Right cardiac atrium (tissue), 5 donors: ENCODE measurements around the gene MFSD11. TPM values are rescaled to one million over a fixed set of nuclear protein-coding genes. Genes with fewer than 3 reads are reported as not detected.
A peak's percentile ranks its signal among the peaks of the same experiment; 100 is the strongest.
"Not testable (repeated sequence)": the region's sequence is repeated elsewhere in the genome, so short reads cannot be mapped to it uniquely, and the experiment has no call there.

ENCODE experiments used
- ATAC-seq, 2 donors: fragments of 200-7000 bp; cut with Tn5 transposase; one replicate each; pipeline versions ENCODE4 v1.8.0 to v1.9.1; 2020; ENCODE audit warnings: moderate library complexity in 2 of 2, mild to moderate bottlenecking in 1 of 2
- DNase-seq, 3 donors: peaks; one replicate each; pipeline ENCODE4 v3.0.0-alpha.2; 2020
- H3K27ac ChIP-seq: one replicate; pipeline ENCODE4 v1.5.1; 2013; ENCODE audit warnings: mild to moderate bottlenecking, low read length, control low read depth, moderate library complexity
- H3K27me3 ChIP-seq: one replicate; pipeline ENCODE4 v1.6.1; 2013; ENCODE audit not compliant: control insufficient read depth, insufficient read depth
- H3K4me1 ChIP-seq: one replicate; pipeline ENCODE4 v1.6.1; 2013; ENCODE audit warnings: low read length; ENCODE audit not compliant: control insufficient read depth, insufficient read depth
- H3K4me3 ChIP-seq: one replicate; pipeline ENCODE4 v1.5.1; 2013; ENCODE audit warnings: low read length, control low read depth
- H3K9me3 ChIP-seq: one replicate; pipeline ENCODE4 v1.6.1; 2013; ENCODE audit warnings: low read length; ENCODE audit not compliant: control insufficient read depth
- WGBS: extraction: QIAGEN DNeasy Blood & Tissue Kit; methylation state at CpG from one replicate; pipeline ENCODE4 v1.1.7; 2013; 5-methylcytosine and 5-hydroxymethylcytosine counted together
- intact Hi-C, 4 donors: fragments of 100-400 bp; cut with DNase I; formaldehyde crosslinking; loops; one replicate each; pipeline versions ENCODE4 v1.11.0 to v1.14.0; 2022 to 2023
- polyA plus RNA-seq: library from polyadenylated mRNA; stranded (reverse); fragments of 200-250 nt; gene quantifications from one replicate; pipeline ENCODE4 v1.2.3, GENCODE V29; 2013
- total RNA-seq, 4 donors: library from RNA; stranded (reverse); fragmentation: NEBNext Ultra II Directional; extraction: Animal tissue kit (Norgen Biotek cat#: 25700); gene quantifications; one replicate each; pipeline ENCODE4 v1.2.1, GENCODE V29; 2021
- donor health status: healthy with polysubstance abuse.
- donor health status: DM: no; HTN: yes; CAD: no.
- donor health status: DM: no; HTN: no; CAD: no.
- donor health status: DM: no; HTN: yes; CAD: no; lungs with severe emphysema.
- donor health status: DM: yes; HTN: yes; CAD: no.

Gene MFSD11
- total and polyA plus RNA-seq, 5 donors = 16.2 to 40.2 (median 31.2) TPM

- no peak overlapping the region for H3K27ac ChIP-seq
- intact Hi-C loops = no loop called here
- H3K4me1 ChIP-seq = no peaks in the 10 kb centered on the region
- no peaks in the 10 kb centered on the region for H3K27me3 ChIP-seq
- ATAC-seq (peak; percentile 43 to 50), DNase-seq (peak in 1 of 3 donors; percentile 62)
- H3K4me3 ChIP-seq = no peak overlapping the region
- no peaks in the 10 kb centered on the region for H3K9me3 ChIP-seq
- WGBS = 51% methylated on average over 11 of the region's 11 CpGs
Measured at GRCh38 chr17:76791053-76791980, 53.4 kb downstream of the MFSD11 start.

GRCh38 chr17:76792348-76792747 is 54.4 kb downstream of the MFSD11 start:
- Histone ChIP-seq H3K9me3 (no peaks in the 10 kb centered on the region), H3K4me3 (no peak overlapping the region), H3K27ac (no peak overlapping the region), H3K4me1 (no peaks in the 10 kb centered on the region), H3K27me3 (no peaks in the 10 kb centered on the region)
- intact Hi-C loops = no loop called here
- ATAC-seq (no peak), DNase-seq (no peak)
- 97% methylated on average over 5 of the region's 5 CpGs for WGBS

- intact Hi-C loops = no loop called here
Measured at GRCh38 chr17:76793775-76794174, 55.9 kb downstream of the MFSD11 start.

GRCh38 chr17:76796081-76796480 is 58.2 kb downstream of the MFSD11 start:
- WGBS = 82% methylated on average over 3 of the region's 3 CpGs
- intact Hi-C loops = no loop called here
- Histone ChIP-seq H3K27ac (no peak overlapping the region), H3K9me3 (no peaks in the 10 kb centered on the region), H3K4me1 (no peaks in the 10 kb centered on the region), H3K27me3 (no peaks in the 10 kb centered on the region), H3K4me3 (no peak overlapping the region)
- no peak for ATAC-seq
- DNase-seq = no peak

More at GRCh38 chr17:76793775-76794174, 55.9 kb downstream of the MFSD11 start:
- DNase-seq = no peak
- ATAC-seq = no peak
- no peaks in the 10 kb centered on the region for H3K9me3 ChIP-seq
- no peak overlapping the region for H3K27ac ChIP-seq
- H3K4me3 ChIP-seq = no peak overlapping the region
- H3K4me1 ChIP-seq = no peaks in the 10 kb centered on the region
- 82% methylated on average over 4 of the region's 4 CpGs for WGBS
- H3K27me3 ChIP-seq = no peaks in the 10 kb centered on the region

- intact Hi-C loops = no loop called here
- WGBS = 71% methylated on average over 6 of the region's 6 CpGs
- DNase-seq = no peak
- Histone ChIP-seq H3K4me1 (no peaks in the 10 kb centered on the region), H3K27me3 (no peaks in the 10 kb centered on the region), H3K4me3 (no peak overlapping the region), H3K9me3 (no peaks in the 10 kb centered on the region), H3K27ac (no peak overlapping the region)
- ATAC-seq = no peak
Measured at GRCh38 chr17:76797241-76797840, 59.4 kb downstream of the MFSD11 start.

- H3K4me3 ChIP-seq = no peak overlapping the region
- DNase-seq (no peak), ATAC-seq (no peak)
- H3K27ac ChIP-seq = no peak overlapping the region
- no peaks in the 10 kb centered on the region for H3K4me1 ChIP-seq
- 81% methylated on average over 5 of the region's 5 CpGs for WGBS
- no peaks in the 10 kb centered on the region for H3K27me3 ChIP-seq
- H3K9me3 ChIP-seq = no peaks in the 10 kb centered on the region
- intact Hi-C loops = no loop called here
Measured at GRCh38 chr17:76801706-76802105, 63.8 kb downstream of the MFSD11 start.

- WGBS = 93% methylated on average over 9 of the region's 9 CpGs
- Histone ChIP-seq H3K4me1 (no peaks in the 10 kb centered on the region), H3K9me3 (no peaks in the 10 kb centered on the region), H3K27ac (no peak overlapping the region), H3K4me3 (no peak overlapping the region), H3K27me3 (no peaks in the 10 kb centered on the region)
- no peak for DNase-seq
- ATAC-seq = no peak
- intact Hi-C loops = no loop called here
Measured at GRCh38 chr17:76805319-76805718, 67.4 kb downstream of the MFSD11 start.

- H3K4me1 ChIP-seq, ATAC-seq, DNase-seq, H3K27ac ChIP-seq, H3K27me3 ChIP-seq, H3K4me3 ChIP-seq, H3K9me3 ChIP-seq, intact Hi-C loops: not testable (repeated sequence)
- 94% methylated on average over 32 of the region's 32 CpGs for WGBS
Measured at GRCh38 chr17:76806151-76806550, 68.2 kb downstream of the MFSD11 start.

GRCh38 chr17:76806767-76807166 is 68.8 kb downstream of the MFSD11 start:
- 92% methylated on average over 4 of the region's 4 CpGs for WGBS
- ATAC-seq, H3K4me3 ChIP-seq, intact Hi-C loops, H3K9me3 ChIP-seq, DNase-seq, H3K27ac ChIP-seq, H3K27me3 ChIP-seq, H3K4me1 ChIP-seq: not testable (repeated sequence)

GRCh38 chr17:76808326-76808725 is 70.4 kb downstream of the MFSD11 start:
- Histone ChIP-seq H3K4me1 (no peaks in the 10 kb centered on the region), H3K27ac (no peak overlapping the region), H3K27me3 (no peaks in the 10 kb centered on the region), H3K4me3 (no peak overlapping the region), H3K9me3 (no peaks in the 10 kb centered on the region)
- 92% methylated on average over 4 of the region's 4 CpGs for WGBS
- intact Hi-C loops = no loop called here
- DNase-seq (no peak), ATAC-seq (no peak)

GRCh38 chr17:76810956-76811355 is 73.0 kb downstream of the MFSD11 start:
- intact Hi-C loops = no loop called here
- Histone ChIP-seq H3K4me3 (no peak overlapping the region), H3K4me1 (no peaks in the 10 kb centered on the region), H3K27ac (no peak overlapping the region), H3K27me3 (no peaks in the 10 kb centered on the region), H3K9me3 (no peaks in the 10 kb centered on the region)
- ATAC-seq (no peak), DNase-seq (no peak)
- 86% methylated on average over 4 of the region's 4 CpGs for WGBS
